Skeletal muscle cell (primary cell): ENCODE data around the gene SP8.
"Not testable (repeated sequence)": the region's sequence is repeated elsewhere in the genome, so short reads cannot be mapped to it uniquely, and the experiment has no call there.

Experiments used
- DNase-seq: peaks from one replicate; pipeline ENCODE4 v3.0.0-alpha.2; 2010; ENCODE audit warnings: low read depth
- H3K4me3 ChIP-seq: 2 replicates; pipeline ENCODE4 v1.5.1; 2011; ENCODE audit warnings: low read depth, mild to moderate bottlenecking, control low read depth, low read length, moderate library complexity

The SP8 gene

GRCh38 chr7:20786779-20787659, at the start of gene SP8:
Gene SP8 (minus strand): TSS chr7:20786886. CDS start chr7:20786798, 88 bp downstream.
- DNase-seq = no peak
- peak within 1 kb of the TSS; percentile 49 for H3K4me3 ChIP-seq

DNA sequence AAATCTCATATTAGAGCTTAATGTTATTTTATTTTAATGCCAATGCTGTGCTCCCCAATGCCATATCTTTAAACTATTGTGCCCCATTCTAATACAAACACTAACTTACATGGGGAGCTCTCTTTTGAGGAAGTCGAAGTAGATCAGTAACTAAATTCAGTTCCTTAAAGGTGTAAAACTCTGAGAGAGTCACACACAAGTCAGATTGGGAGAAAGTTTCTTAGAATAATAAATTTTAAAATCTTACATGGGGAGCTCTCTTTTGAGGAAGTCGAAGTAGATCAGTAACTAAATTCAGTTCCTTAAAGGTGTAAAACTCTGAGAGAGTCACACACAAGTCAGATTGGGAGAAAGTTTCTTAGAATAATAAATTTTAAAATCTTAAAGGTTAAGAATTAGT, 49.7 kb upstream of the SP8 start:
- H3K4me3 ChIP-seq, DNase-seq: not testable (repeated sequence)

GRCh38 chr7:20835111-20835750, 48.5 kb upstream of the SP8 start:
- H3K4me3 ChIP-seq = no peak overlapping the region
- no peak for DNase-seq

- no peak for DNase-seq
- no peak overlapping the region for H3K4me3 ChIP-seq
Measured at GRCh38 chr7:20834656-20835055, 48.0 kb upstream of the SP8 start.

DNA sequence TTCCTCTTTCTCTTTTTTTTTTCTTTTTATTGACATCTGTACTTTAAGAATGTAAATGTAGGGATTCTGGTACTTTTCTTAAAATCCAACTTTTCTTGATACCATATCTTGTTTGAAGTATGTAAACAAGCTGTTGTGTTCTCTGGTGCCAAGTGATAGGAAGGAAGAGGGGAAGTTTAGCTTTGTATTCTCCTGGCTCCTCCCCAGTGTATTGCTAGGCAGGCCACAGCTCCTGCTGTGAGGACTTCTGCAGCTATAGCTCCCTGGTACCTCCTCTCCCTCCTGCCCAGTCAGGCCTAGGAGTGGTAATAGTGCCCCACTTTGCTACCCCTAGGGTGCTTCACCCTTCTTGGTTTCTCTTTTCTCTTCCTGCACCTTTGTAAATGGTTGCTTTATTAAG, 45.3 kb upstream of the SP8 start:
- no peak for DNase-seq

DNA sequence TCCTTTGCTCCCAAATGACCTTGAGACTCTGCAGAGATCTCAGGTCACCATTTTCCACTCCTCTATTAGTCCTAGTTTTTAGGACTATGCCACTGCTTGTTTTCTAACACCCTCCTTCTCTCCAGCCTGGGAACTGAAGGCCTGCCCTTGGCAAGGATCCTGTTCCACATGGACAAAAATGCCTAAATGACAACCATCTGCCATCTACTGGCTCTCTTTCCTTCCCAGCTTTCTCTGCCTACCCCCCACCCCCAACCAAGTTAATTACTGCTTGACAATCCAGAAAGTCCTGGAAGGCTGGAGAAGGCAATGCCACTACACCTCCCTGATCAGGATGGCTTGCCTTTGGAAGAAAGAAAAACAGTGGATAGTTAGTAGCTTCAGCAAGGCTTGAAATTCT, 44.8 kb upstream of the SP8 start:
- no peak for DNase-seq
- H3K4me3 ChIP-seq = no peak overlapping the region

More for the DNA sequence above, 45.3 kb upstream of the SP8 start:
- H3K4me3 ChIP-seq = no peak overlapping the region

GRCh38 chr7:20828947-20829346, 42.3 kb upstream of the SP8 start:
- no peak overlapping the region for H3K4me3 ChIP-seq

DNA sequence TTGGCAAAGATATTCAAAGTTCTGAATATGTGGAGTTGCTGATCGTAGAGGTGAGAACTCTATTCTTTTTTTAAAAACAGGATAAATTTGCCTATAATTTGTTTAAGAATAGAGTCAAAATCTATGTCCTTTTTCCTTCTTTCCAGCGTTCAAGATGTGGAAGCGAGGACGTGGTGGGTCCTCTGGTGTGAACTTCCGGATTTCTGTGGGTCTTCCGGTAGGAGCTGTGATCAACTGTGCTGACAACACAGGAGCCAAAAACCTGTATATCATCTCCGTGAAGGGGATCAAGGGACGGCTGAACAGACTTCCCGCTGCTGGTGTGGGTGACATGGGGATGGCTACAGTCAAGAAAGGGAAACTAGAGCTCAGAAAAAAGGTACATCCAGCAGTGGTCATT, 40.5 kb upstream of the SP8 start:
- no peak for DNase-seq
- no peak overlapping the region for H3K4me3 ChIP-seq

More at GRCh38 chr7:20828947-20829346, 42.3 kb upstream of the SP8 start:
- DNase-seq = no peak

- no peak for DNase-seq
- no peak overlapping the region for H3K4me3 ChIP-seq
Measured at GRCh38 chr7:20826243-20826642, 39.6 kb upstream of the SP8 start.

DNA sequence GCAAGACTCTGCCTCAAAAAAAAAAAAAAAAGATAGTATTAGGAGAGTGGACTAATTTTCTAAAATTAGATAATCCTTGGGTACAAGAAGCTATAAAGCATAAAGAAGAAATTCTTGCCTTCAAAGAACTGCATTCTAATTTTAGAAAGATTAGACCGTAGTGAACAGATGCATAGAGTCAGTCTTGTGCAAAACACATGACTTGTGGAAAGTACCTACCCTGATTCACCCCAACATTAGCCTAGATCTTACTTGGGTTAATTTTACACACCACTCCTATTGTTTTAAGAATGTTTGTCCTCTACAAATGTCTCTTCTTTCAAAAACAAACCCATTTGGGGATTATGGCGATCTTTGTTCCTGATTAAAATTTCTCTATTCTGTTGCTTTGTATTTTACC, 38.9 kb upstream of the SP8 start:
- H3K4me3 ChIP-seq = no peak overlapping the region
- no peak for DNase-seq

- DNase-seq = not testable (repeated sequence)
Measured at GRCh38 chr7:20821390-20821789, 34.7 kb upstream of the SP8 start.

DNA sequence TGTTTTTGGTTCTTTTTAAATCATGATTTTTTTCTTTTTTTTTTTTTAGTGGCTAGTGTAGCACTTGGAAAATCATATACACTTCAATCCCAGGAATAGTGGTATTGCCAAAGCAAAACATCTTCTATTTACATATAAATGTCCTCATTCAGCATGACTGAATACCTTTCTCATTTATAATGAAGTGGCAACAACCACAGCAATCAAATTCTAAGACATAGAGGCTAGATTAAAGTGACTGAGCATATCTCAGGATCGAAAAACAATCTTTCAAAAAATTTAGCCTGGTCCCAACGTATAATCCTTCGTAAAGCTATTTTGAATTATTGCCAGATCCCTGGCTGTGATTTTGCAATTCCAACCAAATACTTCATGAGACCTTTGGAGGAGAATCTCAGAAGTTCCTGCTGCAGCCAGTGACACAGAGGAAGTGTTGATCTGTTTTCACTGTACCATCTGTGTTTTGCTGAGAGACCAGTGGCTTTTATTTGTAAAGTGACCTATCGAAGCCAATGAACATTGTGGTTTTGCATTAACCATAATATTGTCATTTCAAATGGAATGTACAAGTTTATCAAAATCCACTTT, 29.8 kb upstream of the SP8 start:
- no peak overlapping the region for H3K4me3 ChIP-seq
- no peak for DNase-seq

More at GRCh38 chr7:20821390-20821789, 34.7 kb upstream of the SP8 start:
- not testable (repeated sequence) for H3K4me3 ChIP-seq

GRCh38 chr7:20804345-20804744, 17.7 kb upstream of the SP8 start:
- DNase-seq = no peak
- no peak overlapping the region for H3K4me3 ChIP-seq

GRCh38 chr7:20799566-20800366, 13.1 kb upstream of the SP8 start:
- no peak overlapping the region for H3K4me3 ChIP-seq
- no peak for DNase-seq

DNA sequence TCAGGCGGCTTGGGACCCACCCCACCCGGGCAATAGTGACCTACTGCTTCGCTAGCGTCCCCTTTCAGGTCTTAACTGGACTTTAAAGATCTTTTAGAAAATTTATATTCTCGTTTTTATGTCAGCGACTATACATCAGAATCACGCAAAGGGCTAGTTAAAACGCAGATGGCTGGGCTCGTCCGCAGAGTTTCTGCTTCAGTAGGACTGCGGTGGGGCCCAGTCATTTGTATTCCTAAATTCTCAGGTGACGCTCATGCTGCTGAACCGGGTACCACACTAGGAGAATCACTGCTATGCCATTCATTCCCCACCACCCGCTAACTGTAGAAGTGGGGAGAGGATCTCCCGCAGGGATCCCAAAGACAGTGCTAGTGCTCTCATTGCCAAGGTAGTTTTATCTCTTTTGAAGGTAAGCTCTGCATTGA, 12.0 kb upstream of the SP8 start:
- peak overlapping the region; percentile 50 for H3K4me3 ChIP-seq
- no peak for DNase-seq

DNA sequence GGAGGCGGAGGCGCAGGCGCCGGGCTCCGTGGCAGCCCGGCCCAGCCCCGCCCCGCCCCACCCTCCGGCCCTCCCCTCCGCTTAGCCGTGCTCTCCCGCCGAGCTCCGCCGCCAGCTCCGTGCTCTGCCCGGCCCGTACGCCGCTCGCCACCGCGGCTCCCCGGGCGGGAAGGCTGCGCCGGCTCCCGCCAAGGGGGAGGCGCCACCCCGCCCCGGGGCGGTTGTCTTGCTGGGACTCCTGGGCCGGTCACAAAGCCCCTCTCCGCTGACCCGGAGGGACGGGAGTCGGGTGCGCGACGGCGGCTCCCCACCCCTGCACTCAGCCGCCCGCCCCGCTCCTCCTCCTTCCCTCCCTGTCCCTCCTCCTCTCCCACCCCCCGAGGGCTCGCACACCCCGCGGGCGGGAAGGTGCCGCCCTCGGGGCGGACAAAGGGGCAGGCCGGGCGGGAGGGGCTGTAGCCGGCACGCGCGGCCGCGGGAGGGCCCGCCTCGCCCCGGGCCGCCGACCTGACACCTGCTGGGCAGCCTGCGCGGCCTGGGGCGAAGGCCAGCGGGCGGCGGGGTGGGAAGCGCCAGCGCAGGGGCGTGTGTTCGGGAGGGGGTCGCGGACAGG, 11.5 kb upstream of the SP8 start:
- no peak for DNase-seq
- H3K4me3 ChIP-seq = peak overlapping the region; percentile 50

DNA sequence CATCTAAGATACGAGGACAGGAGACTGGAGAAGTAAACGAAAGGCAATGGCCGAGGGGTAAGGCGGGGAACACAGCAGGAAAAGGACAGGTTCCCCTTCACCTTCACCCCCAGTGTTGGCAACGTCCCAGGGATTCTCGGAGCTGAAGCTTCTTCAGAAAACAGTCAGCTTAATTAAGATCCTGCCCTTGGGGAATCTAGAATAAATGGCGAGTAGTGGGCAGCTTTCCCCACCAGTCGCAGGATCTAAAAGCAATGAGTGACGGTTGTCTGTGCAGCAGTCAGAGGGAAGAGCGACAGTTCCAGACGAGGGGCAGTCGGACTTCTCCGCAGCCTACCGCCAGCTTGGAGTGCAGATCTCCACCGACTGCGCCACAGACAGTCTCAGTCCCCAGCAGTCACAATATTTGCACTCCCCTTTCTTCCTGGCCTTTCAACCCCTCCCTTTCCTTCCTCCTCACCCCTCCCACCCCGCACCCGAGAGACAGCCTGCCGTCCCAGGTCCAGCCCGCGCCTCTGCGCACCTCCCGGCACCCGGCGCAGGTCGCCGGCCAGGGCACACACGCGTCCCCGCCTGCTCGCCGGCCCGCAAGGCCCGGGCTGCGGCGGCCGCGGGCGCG, 10.9 kb upstream of the SP8 start:
- H3K4me3 ChIP-seq = peak overlapping the region; percentile 50
- DNase-seq = no peak

- no peak for DNase-seq
- H3K4me3 ChIP-seq = no peak overlapping the region
Measured at GRCh38 chr7:20797042-20797461, 10.4 kb upstream of the SP8 start.

- no peak overlapping the region for H3K4me3 ChIP-seq
- DNase-seq = no peak
Measured at GRCh38 chr7:20796500-20796899, 9.8 kb upstream of the SP8 start.
